ENCODE data around the gene ZNF135. TPM values are rescaled to one million over a fixed set of nuclear protein-coding genes. Genes with fewer than 3 reads are reported as not detected.

ZNF135 gene
- total RNA-seq, 4 donors from 2014 or later: 1.1 to 6.2 (median 3.4) TPM

DNA sequence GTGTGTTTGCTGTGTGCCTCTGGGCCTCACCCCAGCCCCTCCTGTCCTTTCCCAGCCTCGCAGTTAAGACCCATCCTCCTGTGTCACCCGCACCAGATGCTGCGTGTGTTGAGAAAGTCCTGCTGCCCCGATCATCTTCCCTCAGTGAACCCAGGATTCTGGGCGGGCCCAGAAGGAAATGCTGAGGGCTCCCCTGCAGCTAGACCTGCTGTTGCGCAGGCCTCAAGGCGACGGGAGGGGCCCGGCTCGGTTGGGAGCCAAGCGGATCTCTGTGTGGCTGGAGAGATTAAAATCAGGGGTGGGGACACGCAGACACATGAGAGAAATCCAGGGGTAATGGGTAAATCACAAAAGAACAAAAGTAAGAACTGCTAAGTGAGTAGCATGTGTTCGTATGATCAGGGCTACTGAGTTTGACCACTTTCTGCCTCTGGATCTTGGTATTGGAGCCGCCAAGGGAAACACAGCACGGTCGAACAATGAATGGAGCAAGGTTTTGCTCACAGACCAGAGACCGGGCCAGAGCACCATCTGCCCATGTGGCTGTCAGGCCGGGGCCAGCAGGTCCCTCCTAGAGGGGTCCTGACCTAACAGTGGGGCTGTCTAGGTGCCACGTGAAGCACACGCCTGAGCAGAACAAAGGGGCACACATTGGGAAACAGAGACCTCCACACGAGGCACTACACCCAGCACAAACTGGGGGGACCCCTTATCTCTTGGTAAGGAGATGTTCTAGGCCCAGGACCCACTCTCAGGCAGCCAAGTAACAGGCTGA is 18.1 kb upstream of the ZNF135 start:
- TF ChIP-seq, protein P1, sequence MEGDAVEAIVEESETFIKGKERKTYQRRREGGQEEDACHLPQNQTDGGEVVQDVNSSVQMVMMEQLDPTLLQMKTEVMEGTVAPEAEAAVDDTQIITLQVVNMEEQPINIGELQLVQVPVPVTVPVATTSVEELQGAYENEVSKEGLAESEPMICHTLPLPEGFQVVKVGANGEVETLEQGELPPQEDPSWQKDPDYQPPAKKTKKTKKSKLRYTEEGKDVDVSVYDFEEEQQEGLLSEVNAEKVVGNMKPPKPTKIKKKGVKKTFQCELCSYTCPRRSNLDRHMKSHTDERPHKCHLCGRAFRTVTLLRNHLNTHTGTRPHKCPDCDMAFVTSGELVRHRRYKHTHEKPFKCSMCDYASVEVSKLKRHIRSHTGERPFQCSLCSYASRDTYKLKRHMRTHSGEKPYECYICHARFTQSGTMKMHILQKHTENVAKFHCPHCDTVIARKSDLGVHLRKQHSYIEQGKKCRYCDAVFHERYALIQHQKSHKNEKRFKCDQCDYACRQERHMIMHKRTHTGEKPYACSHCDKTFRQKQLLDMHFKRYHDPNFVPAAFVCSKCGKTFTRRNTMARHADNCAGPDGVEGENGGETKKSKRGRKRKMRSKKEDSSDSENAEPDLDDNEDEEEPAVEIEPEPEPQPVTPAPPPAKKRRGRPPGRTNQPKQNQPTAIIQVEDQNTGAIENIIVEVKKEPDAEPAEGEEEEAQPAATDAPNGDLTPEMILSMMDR (IDR thresholded peaks at IDR 0.05; ENCODE audit: low read depth): no peak

- TF ChIP-seq, protein P1 (IDR thresholded peaks at IDR 0.05; ENCODE audit: low read depth): no peak
Measured at GRCh38 chr19:58042495-58043340, 16.4 kb upstream of the ZNF135 start.

- TF ChIP-seq, protein P1 (IDR thresholded peaks at IDR 0.05; ENCODE audit: low read depth): no peak
Measured at GRCh38 chr19:58044391-58044790, 14.7 kb upstream of the ZNF135 start.

GRCh38 chr19:58044886-58045285 is 14.2 kb upstream of the ZNF135 start:
- TF ChIP-seq, protein P1 (IDR thresholded peaks at IDR 0.05; ENCODE audit: low read depth): no peak

DNA sequence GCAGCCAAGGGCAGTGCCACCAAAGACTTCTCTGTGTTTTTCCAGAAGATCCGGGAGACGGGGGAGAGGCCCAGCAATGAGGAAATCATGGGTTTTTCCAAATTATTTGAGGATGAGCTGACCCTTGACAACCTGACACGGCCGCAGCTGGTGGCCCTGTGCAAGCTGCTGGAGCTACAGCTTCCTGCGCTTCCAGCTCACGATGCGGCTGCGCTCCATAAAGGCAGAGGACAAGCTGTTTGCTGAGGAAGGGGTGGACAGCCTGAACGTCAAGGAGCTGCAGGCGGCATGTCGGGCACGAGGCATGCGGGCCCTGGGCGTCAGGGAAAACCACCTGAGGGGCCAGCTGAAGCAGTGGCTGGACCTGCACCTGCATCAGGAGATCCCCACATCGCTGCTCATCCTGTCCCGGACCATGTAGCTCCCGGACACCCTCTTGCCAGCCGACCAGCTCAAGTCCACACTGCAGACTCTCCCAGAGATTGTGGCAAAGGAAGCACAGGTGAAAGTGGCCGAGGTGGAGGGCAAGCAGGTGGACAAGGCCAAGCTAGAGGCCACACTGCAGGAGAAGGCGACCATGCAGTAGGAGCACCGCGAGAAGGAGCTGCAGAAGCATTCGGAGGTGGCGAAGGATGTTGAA is 13.6 kb upstream of the ZNF135 start:
- TF ChIP-seq, protein P1 (IDR thresholded peaks at IDR 0.05; ENCODE audit: low read depth): no peak

DNA sequence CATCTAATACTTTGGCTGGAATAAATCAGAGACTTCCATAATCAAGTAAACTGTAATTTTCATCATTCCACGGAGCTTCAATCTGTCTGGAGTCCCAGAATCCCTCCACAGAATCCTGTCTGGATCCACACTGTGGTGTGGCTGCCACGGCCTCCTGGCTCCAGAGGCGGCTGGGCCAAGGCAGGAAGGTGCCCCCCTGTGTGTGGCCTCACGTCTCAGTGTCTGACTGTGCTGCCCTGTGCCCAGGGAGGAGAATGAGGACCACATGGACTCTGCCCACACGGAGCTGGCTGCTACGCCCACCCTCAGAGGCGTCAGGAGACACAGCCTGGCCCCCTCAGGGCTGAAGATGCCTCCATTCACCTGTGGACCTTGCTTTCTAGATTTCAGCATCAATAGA is 12.2 kb upstream of the ZNF135 start:
- TF ChIP-seq, protein P1 (IDR thresholded peaks at IDR 0.05; ENCODE audit: low read depth): no peak

- TF ChIP-seq, protein P1 (IDR thresholded peaks at IDR 0.05; ENCODE audit: low read depth): no peak
Measured at GRCh38 chr19:58047672-58048071, 11.4 kb upstream of the ZNF135 start.
